ENCODE data around the gene PTPRD.

Gene PTPRD

DNA sequence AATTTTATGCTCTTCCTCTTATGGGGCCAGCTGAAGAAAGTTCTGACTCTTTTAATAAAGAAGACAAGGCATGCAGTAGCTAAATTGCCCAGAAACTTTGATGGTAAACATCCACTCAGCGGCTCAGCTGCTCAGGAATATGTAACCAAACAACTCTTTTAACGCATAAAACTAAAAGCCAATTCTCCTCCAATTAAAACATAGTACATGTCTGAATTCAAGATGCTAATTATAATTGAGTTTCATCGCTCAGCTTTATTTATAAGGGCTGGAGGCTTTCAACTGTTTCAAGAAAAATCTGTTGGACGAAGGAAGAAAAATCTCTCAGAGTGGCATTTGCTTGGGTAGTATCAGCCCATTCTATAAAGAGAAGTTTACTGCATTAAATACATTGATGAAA lies 359.5 kb downstream of the PTPRD start:
- no peak overlapping the region for H3K4me3 ChIP-seq (ENCODE audit: control insufficient read depth, low read depth, low read length)
- DNase-seq (ENCODE audit: low read depth) = no peak
- TF ChIP-seq, protein P1, sequence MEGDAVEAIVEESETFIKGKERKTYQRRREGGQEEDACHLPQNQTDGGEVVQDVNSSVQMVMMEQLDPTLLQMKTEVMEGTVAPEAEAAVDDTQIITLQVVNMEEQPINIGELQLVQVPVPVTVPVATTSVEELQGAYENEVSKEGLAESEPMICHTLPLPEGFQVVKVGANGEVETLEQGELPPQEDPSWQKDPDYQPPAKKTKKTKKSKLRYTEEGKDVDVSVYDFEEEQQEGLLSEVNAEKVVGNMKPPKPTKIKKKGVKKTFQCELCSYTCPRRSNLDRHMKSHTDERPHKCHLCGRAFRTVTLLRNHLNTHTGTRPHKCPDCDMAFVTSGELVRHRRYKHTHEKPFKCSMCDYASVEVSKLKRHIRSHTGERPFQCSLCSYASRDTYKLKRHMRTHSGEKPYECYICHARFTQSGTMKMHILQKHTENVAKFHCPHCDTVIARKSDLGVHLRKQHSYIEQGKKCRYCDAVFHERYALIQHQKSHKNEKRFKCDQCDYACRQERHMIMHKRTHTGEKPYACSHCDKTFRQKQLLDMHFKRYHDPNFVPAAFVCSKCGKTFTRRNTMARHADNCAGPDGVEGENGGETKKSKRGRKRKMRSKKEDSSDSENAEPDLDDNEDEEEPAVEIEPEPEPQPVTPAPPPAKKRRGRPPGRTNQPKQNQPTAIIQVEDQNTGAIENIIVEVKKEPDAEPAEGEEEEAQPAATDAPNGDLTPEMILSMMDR (IDR thresholded peaks at IDR 0.05; ENCODE audit: control insufficient read depth, insufficient read depth, low read depth, low read length, missing control alignments) = no peak

- TF ChIP-seq, protein P1 (IDR thresholded peaks at IDR 0.05; ENCODE audit: control insufficient read depth, insufficient read depth, low read depth, low read length, missing control alignments) = no peak
- no peak for DNase-seq (ENCODE audit: low read depth)
- H3K4me3 ChIP-seq (ENCODE audit: control insufficient read depth, low read depth, low read length) = no peak overlapping the region
Measured at GRCh38 chr9:10252174-10252573, 360.6 kb downstream of the PTPRD start.

DNA sequence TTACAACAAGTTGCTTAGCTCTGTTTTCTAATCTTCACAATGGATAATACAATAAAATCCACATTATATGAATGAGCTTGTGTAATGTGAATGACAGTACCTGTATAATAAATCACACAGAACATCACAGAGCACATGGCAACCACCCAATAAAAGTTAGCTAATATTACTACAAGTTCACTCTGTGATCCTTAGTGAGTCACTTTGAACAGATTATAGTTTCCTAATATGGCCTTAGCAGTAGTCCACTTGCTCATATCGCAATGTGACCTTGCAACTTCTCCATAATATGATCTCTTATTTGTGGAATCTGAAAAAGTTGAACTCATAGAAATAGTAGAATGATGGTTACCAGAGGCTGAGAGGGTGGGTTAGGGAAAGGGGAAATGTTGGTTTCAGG lies 361.3 kb downstream of the PTPRD start:
- no peak for DNase-seq (ENCODE audit: low read depth)
- TF ChIP-seq, protein P1 (IDR thresholded peaks at IDR 0.05; ENCODE audit: control insufficient read depth, insufficient read depth, low read depth, low read length, missing control alignments) = no peak

DNA sequence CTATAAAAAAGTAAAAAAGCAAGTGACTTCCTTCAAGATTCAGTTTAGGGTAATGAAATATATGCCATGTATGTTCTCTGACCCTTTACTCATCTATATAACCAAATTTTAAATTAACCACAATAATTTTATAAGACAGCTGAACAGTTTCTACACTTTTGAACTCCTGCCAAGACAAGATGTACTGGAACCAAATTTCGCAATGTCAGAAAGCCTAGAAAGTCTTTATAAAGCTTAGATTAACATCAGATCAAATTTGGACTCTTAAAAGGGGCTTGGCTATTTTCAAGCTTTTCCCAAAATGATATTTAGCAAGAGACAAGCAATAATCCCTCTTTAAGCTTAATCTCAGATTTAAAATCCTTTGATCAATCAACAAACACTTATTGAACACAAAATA lies 362.6 kb downstream of the PTPRD start:
- no peak for DNase-seq (ENCODE audit: low read depth)

More for the DNA sequence above, 361.3 kb downstream of the PTPRD start:
- H3K4me3 ChIP-seq (ENCODE audit: control insufficient read depth, low read depth, low read length) = no peak overlapping the region

GRCh38 chr9:10248890-10249289 lies 363.9 kb downstream of the PTPRD start:
- H3K4me3 ChIP-seq (ENCODE audit: control insufficient read depth, low read depth, low read length) = no peak overlapping the region
- no peak for DNase-seq (ENCODE audit: low read depth)
- TF ChIP-seq, protein P1 (IDR thresholded peaks at IDR 0.05; ENCODE audit: control insufficient read depth, insufficient read depth, low read depth, low read length, missing control alignments) = no peak

More for the DNA sequence above, 362.6 kb downstream of the PTPRD start:
- no peak overlapping the region for H3K4me3 ChIP-seq (ENCODE audit: control insufficient read depth, low read depth, low read length)
- TF ChIP-seq, protein P1 (IDR thresholded peaks at IDR 0.05; ENCODE audit: control insufficient read depth, insufficient read depth, low read depth, low read length, missing control alignments) = no peak

- DNase-seq (ENCODE audit: low read depth) = no peak
- TF ChIP-seq, protein P1 (IDR thresholded peaks at IDR 0.05; ENCODE audit: control insufficient read depth, insufficient read depth, low read depth, low read length, missing control alignments) = no peak
Measured at GRCh38 chr9:10242255-10242654, 370.5 kb downstream of the PTPRD start.

DNA sequence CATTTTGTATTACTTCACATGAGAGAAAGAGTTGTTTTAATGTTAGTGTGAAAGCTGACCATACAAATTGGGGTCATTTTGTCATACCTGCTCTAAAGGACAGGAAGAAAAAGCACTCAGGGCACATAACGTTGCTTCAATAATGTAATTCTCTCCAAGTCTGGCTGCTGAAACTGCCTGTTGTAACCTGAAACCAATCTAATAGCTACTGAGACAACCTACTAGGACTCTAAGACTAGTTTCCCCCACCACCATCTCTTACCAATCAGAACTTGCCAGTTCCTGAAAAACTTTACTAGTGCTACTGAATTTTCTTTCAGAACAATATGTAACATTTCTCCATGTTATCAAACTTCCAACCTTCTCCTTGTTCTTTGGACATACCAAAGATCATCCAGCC lies 374.7 kb downstream of the PTPRD start:
- DNase-seq (ENCODE audit: low read depth) = no peak
- H3K4me3 ChIP-seq (ENCODE audit: control insufficient read depth, low read depth, low read length) = no peak overlapping the region
- TF ChIP-seq, protein P1 (IDR thresholded peaks at IDR 0.05; ENCODE audit: control insufficient read depth, insufficient read depth, low read depth, low read length, missing control alignments) = no peak

More at GRCh38 chr9:10242255-10242654, 370.5 kb downstream of the PTPRD start:
- H3K4me3 ChIP-seq (ENCODE audit: control insufficient read depth, low read depth, low read length) = no peak overlapping the region
